Vagina (tissue), 2 donors: ENCODE data around the gene TMEM47. TPM values are rescaled to one million over a fixed set of nuclear protein-coding genes. Genes with fewer than 3 reads are reported as not detected.
A peak's percentile ranks its signal among the peaks of the same experiment; 100 is the strongest.

ENCODE experiments used
- DNase-seq, 2 donors: peaks; one replicate each; pipeline ENCODE4 v3.0.0-alpha.2; 2017; ENCODE audit errors: extremely low spot score in 2 of 2
- H3K27ac ChIP-seq: fragments of 200-600 bp; sonication (generic); one replicate; pipeline ENCODE4 v1.5.1; 2019
- H3K27me3 ChIP-seq: fragments of 200-600 bp; sonication (generic); one replicate; pipeline ENCODE4 v1.5.1; 2019
- H3K36me3 ChIP-seq, 2 donors: fragments of 200-600 bp; sonication (generic); one replicate each; pipeline ENCODE4 v1.5.1; 2017 to 2019
- H3K4me1 ChIP-seq: fragments of 200-600 bp; sonication (generic); one replicate; pipeline ENCODE4 v1.5.1; 2019
- H3K4me3 ChIP-seq, 2 donors: fragments of 200-600 bp; sonication (generic); 1 replicate in 1 of 2; 2 replicates in 1 of 2; pipeline ENCODE4 v1.5.1; 2016 to 2019
- H3K9me3 ChIP-seq: fragments of 200-600 bp; sonication (generic); one replicate; pipeline ENCODE4 v1.5.1; 2019
- POLR2A ChIP-seq, 2 donors: fragments of 450-650 bp; IDR thresholded peaks; one replicate each; pipeline ENCODE4 v1.6.1; 2017; ENCODE audit warnings: antibody characterized with exemption in 2 of 2, mild to moderate bottlenecking in 2 of 2, moderate library complexity in 2 of 2
- POLR2AphosphoS5 ChIP-seq, 2 donors: sonication (generic); formaldehyde crosslinking; IDR thresholded peaks; one replicate each; pipeline ENCODE4 v1.9.0; 2017; ENCODE audit warnings: antibody characterized with exemption in 2 of 2, mild to moderate bottlenecking in 2 of 2, low read depth in 1 of 2; ENCODE audit not compliant: insufficient read depth in 1 of 2
- intact Hi-C: fragments of 100-400 bp; cut with DNase I; formaldehyde crosslinking; loops from one replicate; pipeline ENCODE4 v1.15.1; 2023
- total RNA-seq: library from RNA; depleted of rRNA; stranded (reverse); fragments of >200 nt; gene quantifications from one replicate; pipeline ENCODE4 v1.2.3, GENCODE V29; 2016
- TF ChIP-seq, protein P1 (sequence below), 3 experiments: fragments of 450-650 bp in 2 of 3; fragments of 200-600 bp in 1 of 3; sonication (generic) in 1 of 3; IDR thresholded peaks; one replicate each; pipeline ENCODE4 v1.5.1; 2017 to 2019; ENCODE audit warnings: antibody characterized with exemption in 3 of 3, mild to moderate bottlenecking in 2 of 3, moderate library complexity in 2 of 3

The TMEM47 gene
- total RNA-seq, 1 donor from 2014 or later, result 44.7 TPM

DNA sequence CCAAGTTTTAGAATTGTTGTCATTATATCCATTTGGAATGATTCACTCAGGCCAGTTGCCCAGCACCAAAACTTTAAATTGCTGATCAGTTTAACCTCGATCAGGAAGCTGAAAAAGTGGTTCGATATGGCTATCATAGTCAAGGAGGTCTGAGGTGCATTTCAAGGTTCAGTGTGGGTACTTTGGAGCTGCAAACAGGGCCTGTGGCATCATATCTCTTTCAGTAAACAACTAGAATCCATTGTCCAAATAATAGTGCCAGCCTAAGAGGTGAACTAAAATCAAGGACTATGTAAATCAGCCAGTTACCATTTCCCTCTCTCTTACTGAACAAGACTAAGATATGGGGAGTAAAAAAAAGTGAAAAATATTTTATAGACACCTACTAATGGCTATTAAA lies 14.2 kb downstream of the TMEM47 start:
- intact Hi-C loops, result no loop called here
- no peaks in the 10 kb centered on the region for H3K4me1 ChIP-seq
- TF ChIP-seq POLR2AphosphoS5 (IDR thresholded peaks at IDR 0.05; ENCODE audit: insufficient read depth in 1 of 2, low read depth in 1 of 2) (no peak), POLR2A (IDR thresholded peaks at IDR 0.05) (no peak)
- TF ChIP-seq, protein P1, sequence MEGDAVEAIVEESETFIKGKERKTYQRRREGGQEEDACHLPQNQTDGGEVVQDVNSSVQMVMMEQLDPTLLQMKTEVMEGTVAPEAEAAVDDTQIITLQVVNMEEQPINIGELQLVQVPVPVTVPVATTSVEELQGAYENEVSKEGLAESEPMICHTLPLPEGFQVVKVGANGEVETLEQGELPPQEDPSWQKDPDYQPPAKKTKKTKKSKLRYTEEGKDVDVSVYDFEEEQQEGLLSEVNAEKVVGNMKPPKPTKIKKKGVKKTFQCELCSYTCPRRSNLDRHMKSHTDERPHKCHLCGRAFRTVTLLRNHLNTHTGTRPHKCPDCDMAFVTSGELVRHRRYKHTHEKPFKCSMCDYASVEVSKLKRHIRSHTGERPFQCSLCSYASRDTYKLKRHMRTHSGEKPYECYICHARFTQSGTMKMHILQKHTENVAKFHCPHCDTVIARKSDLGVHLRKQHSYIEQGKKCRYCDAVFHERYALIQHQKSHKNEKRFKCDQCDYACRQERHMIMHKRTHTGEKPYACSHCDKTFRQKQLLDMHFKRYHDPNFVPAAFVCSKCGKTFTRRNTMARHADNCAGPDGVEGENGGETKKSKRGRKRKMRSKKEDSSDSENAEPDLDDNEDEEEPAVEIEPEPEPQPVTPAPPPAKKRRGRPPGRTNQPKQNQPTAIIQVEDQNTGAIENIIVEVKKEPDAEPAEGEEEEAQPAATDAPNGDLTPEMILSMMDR (IDR thresholded peaks at IDR 0.05), result no peak
- no peaks in the 10 kb centered on the region for H3K27me3 ChIP-seq
- H3K27ac ChIP-seq, result no peak overlapping the region
- H3K36me3 ChIP-seq, result no peaks in the 10 kb centered on the region
- no peak for DNase-seq
- H3K4me3 ChIP-seq, result no peak overlapping the region
- no peaks in the 10 kb centered on the region for H3K9me3 ChIP-seq

- intact Hi-C loops, result no loop called here
- Histone ChIP-seq H3K27me3 (no peaks in the 10 kb centered on the region), H3K36me3 (no peaks in the 10 kb centered on the region), H3K9me3 (no peaks in the 10 kb centered on the region), H3K27ac (no peak overlapping the region), H3K4me3 (no peak overlapping the region), H3K4me1 (no peaks in the 10 kb centered on the region)
- TF ChIP-seq, protein P1 (IDR thresholded peaks at IDR 0.05), result peak in 2 of 3 experiments; percentile 27 to 46
- TF ChIP-seq POLR2AphosphoS5 (IDR thresholded peaks at IDR 0.05; ENCODE audit: insufficient read depth in 1 of 2, low read depth in 1 of 2), result no peak
- DNase-seq, result no peak
Measured at GRCh38 chrX:34638116-34638515, 19.0 kb downstream of the TMEM47 start.

GRCh38 chrX:34634349-34634748 lies 22.7 kb downstream of the TMEM47 start:
- H3K27me3 ChIP-seq, result no peaks in the 10 kb centered on the region
- no peaks in the 10 kb centered on the region for H3K36me3 ChIP-seq
- no peaks in the 10 kb centered on the region for H3K4me1 ChIP-seq
- intact Hi-C loops, result no loop called here
- H3K9me3 ChIP-seq, result no peaks in the 10 kb centered on the region
- no peak overlapping the region for H3K27ac ChIP-seq
- no peak for DNase-seq
- no peak for TF ChIP-seq POLR2AphosphoS5 (IDR thresholded peaks at IDR 0.05; ENCODE audit: insufficient read depth in 1 of 2, low read depth in 1 of 2)
- TF ChIP-seq POLR2A (IDR thresholded peaks at IDR 0.05), result no peak
- TF ChIP-seq, protein P1 (IDR thresholded peaks at IDR 0.05), result no peak
- no peak overlapping the region for H3K4me3 ChIP-seq

DNA sequence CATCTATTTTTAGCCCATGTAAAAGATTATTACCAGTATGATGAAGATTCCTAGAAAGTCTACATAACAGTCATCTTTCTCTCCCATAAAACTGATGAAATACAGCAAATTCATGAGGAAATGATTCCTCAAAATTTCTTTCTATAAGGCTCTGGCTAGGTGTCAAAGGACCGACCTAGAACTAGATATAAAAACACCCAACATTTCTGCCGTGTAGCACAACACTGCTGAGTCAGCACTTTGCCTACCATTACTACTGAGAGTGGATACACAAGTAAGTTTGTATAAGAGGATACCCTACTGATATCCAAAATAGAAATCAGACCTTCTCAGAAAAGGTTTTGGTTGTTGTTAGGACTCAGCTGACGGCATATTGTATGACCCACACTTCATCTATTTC lies 24.7 kb downstream of the TMEM47 start:
- no peak overlapping the region for H3K27ac ChIP-seq
- TF ChIP-seq, protein P1 (IDR thresholded peaks at IDR 0.05), result no peak
- TF ChIP-seq POLR2AphosphoS5 (IDR thresholded peaks at IDR 0.05; ENCODE audit: insufficient read depth in 1 of 2, low read depth in 1 of 2) (no peak), POLR2A (IDR thresholded peaks at IDR 0.05) (no peak)
- intact Hi-C loops, result no loop called here
- no peaks in the 10 kb centered on the region for H3K9me3 ChIP-seq
- H3K4me3 ChIP-seq, result no peak overlapping the region
- DNase-seq, result no peak
- H3K4me1 ChIP-seq, result no peaks in the 10 kb centered on the region
- no peaks in the 10 kb centered on the region for H3K36me3 ChIP-seq
- H3K27me3 ChIP-seq, result no peaks in the 10 kb centered on the region

DNA sequence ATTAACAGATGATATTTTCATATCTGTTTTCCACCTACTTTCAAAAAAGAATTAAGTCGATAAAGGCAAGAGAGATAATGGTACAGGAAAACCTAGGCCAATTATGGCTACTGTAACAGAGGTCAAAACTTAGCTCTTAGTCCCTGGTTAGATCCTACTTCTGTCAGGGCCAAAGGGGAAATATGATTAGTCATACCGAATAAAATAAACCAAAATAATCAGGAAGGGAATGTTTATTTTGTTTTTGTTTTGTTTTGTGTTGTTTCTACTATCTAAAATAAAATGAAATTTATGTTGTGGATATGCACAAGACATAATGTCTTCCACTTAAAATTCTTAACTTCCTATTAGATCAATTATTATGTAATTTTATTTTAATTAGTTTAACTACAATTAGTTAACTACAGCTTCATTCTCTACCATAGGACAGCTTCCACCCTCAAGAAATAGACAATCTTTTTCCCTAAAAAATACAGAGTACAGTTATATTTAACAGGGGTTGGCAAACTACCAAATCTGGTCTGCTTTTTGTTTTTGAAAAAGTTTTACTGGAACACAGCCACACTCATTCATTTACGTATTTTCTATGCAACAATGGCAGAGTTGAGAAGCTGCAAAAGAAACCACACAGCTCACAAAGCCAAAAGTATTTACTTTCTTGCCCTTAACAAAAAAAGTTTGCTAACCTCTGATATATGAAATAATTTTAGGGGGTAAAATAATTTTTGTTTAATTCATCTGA lies 25.4 kb downstream of the TMEM47 start:
- DNase-seq, result no peak
- Histone ChIP-seq H3K4me3 (no peak overlapping the region), H3K4me1 (no peaks in the 10 kb centered on the region), H3K27ac (no peak overlapping the region), H3K9me3 (no peaks in the 10 kb centered on the region), H3K36me3 (no peaks in the 10 kb centered on the region), H3K27me3 (no peaks in the 10 kb centered on the region)
- TF ChIP-seq POLR2AphosphoS5 (IDR thresholded peaks at IDR 0.05; ENCODE audit: insufficient read depth in 1 of 2, low read depth in 1 of 2) (no peak), POLR2A (IDR thresholded peaks at IDR 0.05) (no peak)
- TF ChIP-seq, protein P1 (IDR thresholded peaks at IDR 0.05), result no peak
- intact Hi-C loops, result no loop called here
